ENCODE results near the gene CROCC.
"Not testable (repeated sequence)": the region's sequence is repeated elsewhere in the genome, so short reads cannot be mapped to it uniquely, and the experiment has no call there.

The CROCC gene

GRCh38 chr1:16939386-16940180 is 17.9 kb downstream of the CROCC start:
- not testable (repeated sequence) for DNase-seq

GRCh38 chr1:16944038-16944437 is 22.3 kb downstream of the CROCC start:
- no peak for DNase-seq

GRCh38 chr1:16945512-16945911 is 23.8 kb downstream of the CROCC start:
- DNase-seq = not testable (repeated sequence)

GRCh38 chr1:16946185-16946584 is 24.5 kb downstream of the CROCC start:
- not testable (repeated sequence) for DNase-seq

GRCh38 chr1:16946646-16947045 is 24.9 kb downstream of the CROCC start:
- no peak for DNase-seq

GRCh38 chr1:16948282-16948891 is 26.7 kb downstream of the CROCC start:
- not testable (repeated sequence) for DNase-seq

GRCh38 chr1:16949026-16949425 is 27.3 kb downstream of the CROCC start:
- peak; percentile 70 for DNase-seq

GRCh38 chr1:16952376-16952775 is 30.6 kb downstream of the CROCC start:
- DNase-seq = not testable (repeated sequence)

GRCh38 chr1:16954579-16954978 is 32.8 kb downstream of the CROCC start:
- no peak for DNase-seq

GRCh38 chr1:16955186-16955585 is 33.5 kb downstream of the CROCC start:
- no peak for DNase-seq

GRCh38 chr1:16956775-16957174 is 35.0 kb downstream of the CROCC start:
- DNase-seq = no peak

- no peak for DNase-seq
Measured at GRCh38 chr1:16957731-16958130, 36.0 kb downstream of the CROCC start.

GRCh38 chr1:16958475-16958874 is 36.7 kb downstream of the CROCC start:
- no peak for DNase-seq

GRCh38 chr1:16960560-16961296 is 39.0 kb downstream of the CROCC start:
- DNase-seq = peak; percentile 83

- no peak for DNase-seq
Measured at GRCh38 chr1:16961297-16962133, 39.8 kb downstream of the CROCC start.

- DNase-seq = not testable (repeated sequence)
Measured at GRCh38 chr1:16964169-16964568, 42.4 kb downstream of the CROCC start.

- no peak for DNase-seq
Measured at GRCh38 chr1:16965486-16966067, 43.8 kb downstream of the CROCC start.

GRCh38 chr1:16966282-16966681 is 44.6 kb downstream of the CROCC start:
- DNase-seq = no peak

- DNase-seq = peak; percentile 21
Measured at GRCh38 chr1:16967095-16967575, 45.4 kb downstream of the CROCC start.

GRCh38 chr1:16967962-16968361 is 46.2 kb downstream of the CROCC start:
- DNase-seq = no peak

GRCh38 chr1:16968372-16968771 is 46.6 kb downstream of the CROCC start:
- no peak for DNase-seq

GRCh38 chr1:16969057-16969611 is 47.4 kb downstream of the CROCC start:
- no peak for DNase-seq
